Erythroblast (primary cell): ENCODE data around the gene ADH5.
A peak's percentile ranks its signal among the peaks of the same experiment; 100 is the strongest.
"Not testable (repeated sequence)": the region's sequence is repeated elsewhere in the genome, so short reads cannot be mapped to it uniquely, and the experiment has no call there.

Experiments used
- DNase-seq, 2 experiments: peaks; one replicate each; lab custom pipeline; 2025; lab: John Stamatoyannopoulos, UW
- GATA1 ChIP-seq: IDR thresholded peaks from 2 replicates; pipeline ENCODE4 v1.6.1; 2011; ENCODE audit warnings: low read depth, mild to moderate bottlenecking, control low read depth, low read length, moderate library complexity
- POLR2A ChIP-seq: IDR thresholded peaks from 2 replicates; pipeline ENCODE4 v1.6.1; 2011; ENCODE audit warnings: mild to moderate bottlenecking, low read length

The ADH5 gene

DNA sequence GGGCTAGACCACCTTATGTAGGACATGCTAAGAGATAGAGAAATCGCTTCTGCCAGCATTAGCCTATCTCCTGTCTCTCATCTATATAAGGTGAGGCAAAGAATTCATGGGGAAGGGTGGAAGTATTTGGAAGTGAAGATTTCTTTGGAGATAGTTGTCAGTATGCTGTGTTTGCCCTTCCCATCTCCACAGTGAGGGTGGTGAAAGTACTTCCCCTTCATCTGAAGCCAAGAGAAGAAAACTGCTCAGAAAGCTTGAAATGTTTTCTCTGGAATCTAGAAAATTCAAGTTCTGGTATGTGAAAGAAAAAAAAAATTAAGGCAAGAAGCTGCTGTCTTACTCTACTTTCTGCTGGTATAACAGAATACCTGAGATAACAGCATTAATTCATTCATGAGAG lies 12.3 kb upstream of the ADH5 start:
- TF ChIP-seq GATA1 (no peak), POLR2A (no peak)
- no peak for DNase-seq

DNA sequence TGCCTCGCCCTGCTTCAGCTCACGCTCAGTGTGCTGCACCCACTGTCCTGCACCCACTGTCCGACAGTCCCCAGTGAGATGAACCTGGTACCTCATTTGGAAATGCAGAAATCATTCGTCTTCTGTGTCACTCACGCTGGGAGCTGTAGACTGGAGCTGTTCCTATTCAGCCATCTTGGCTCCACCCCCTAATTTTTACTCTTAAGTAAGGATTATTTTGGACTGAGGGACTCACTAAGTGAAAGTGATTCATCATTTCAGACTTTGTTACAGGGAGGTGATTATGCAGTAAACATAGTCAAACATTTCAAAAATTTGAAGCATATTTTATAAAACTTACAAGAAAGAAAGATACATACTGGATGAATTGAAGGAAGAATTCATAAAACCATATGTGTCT lies 11.2 kb upstream of the ADH5 start:
- DNase-seq: not testable (repeated sequence)

DNA sequence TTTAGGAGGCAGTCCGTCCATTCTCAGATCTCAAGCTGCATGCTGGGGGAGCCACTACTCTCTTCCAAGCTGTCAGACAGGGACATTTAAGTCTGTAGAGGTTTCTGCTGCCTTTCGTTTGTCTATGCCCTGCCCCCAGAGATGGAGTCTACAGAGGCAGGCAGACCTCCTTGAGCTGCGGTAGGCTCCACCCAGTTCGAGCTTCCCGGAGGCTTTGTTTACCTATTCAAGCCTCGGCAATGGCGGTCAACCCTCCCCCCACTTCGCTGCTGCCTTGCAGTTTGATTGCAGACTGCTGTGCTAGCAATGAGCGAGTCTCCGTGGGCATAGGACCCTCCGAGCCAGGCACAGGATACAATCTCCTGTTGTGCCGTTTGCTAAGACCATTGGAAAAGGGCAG lies 10.7 kb upstream of the ADH5 start:
- TF ChIP-seq GATA1: no peak
- no peak for TF ChIP-seq POLR2A
- no peak for DNase-seq

DNA sequence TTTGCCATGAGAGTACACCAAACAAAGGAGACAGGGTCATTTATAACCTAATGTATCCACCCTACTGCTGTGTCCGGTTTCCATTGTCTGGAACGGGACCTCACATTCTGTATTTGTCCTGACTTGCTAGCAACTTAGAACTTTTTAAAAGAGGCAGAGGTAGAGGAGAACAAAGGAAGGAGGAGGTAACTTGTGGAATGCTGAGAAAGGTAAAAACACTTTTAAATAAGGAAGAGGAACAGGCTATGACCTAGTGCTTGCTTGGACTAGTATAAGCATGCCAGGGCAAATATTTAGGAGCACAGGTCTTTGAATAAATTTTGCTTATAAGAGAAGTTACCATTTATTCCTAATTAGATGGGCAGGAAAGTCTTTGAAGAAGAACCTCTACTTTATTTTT lies 3.3 kb upstream of the ADH5 start:
- not testable (repeated sequence) for DNase-seq

DNA sequence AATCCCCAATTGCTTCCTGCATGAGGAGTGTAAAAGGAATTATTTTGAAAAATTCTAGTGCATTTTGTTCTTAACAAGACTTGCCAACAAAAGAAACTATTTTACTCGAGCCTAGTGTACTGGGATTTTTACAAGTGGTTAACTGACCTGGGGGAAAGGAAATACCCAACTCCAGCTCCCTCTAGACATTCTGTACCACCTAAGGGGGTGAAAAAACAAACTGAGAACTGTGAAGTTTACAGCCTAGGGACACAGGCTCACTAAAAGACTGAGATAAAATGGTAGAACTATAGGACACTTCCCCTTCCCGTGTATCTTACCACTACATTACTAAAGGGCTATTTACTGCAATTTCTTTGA lies 2.6 kb upstream of the ADH5 start:
- TF ChIP-seq POLR2A (no peak), GATA1 (no peak)
- no peak for DNase-seq

- no peak for DNase-seq
- no peak for TF ChIP-seq POLR2A
- TF ChIP-seq GATA1: no peak
Measured at GRCh38 chr4:99090481-99091215, 2.1 kb upstream of the ADH5 start.

DNA sequence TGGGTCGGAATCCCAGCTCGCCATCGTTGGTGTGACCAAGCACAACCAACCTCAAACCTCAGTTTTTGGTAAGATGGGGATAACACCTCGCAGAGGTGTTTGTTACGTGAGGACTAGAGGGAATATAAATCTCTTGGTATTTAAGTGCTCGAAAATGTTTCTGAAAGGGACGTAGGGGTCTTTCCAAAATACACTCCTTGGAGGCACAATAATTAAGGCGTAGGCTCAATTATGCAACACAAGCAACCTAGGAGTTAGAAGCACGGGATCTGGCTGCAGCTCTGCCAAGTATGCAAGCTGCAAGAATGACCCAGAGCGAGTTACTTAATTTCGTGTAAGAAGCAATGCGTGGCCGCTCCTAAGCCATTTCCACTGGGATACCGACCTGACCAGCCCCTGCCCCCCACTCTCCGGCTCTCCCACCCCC lies 552 bp downstream of the ADH5 start:
- DNase-seq: peak; percentile 78 to 84
- no peak for TF ChIP-seq POLR2A
- TF ChIP-seq GATA1: no peak

DNA sequence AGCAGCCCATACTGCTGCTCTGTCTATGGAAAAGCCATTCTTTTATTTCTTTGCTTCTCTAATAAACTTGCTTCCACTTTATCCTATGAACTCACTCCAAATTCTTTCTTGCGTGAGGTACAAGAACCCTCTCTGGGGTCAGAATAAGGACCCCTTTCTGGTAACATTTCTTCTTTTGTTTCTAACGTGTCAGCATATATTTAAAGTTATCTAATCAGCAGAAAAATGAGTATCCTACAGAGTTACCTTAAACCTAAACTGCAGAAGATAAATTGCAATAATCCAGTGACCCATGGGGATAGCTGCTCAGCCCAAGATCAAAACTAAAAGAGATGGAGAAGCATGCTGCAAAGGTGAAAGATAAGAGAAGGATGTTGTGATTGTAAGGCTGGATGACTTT lies 4.0 kb downstream of the ADH5 start:
- TF ChIP-seq GATA1 (no peak), POLR2A (no peak)
- DNase-seq: no peak

GRCh38 chr4:99082192-99082591 lies 6.4 kb downstream of the ADH5 start:
- DNase-seq: no peak
- TF ChIP-seq POLR2A (no peak), GATA1 (no peak)

DNA sequence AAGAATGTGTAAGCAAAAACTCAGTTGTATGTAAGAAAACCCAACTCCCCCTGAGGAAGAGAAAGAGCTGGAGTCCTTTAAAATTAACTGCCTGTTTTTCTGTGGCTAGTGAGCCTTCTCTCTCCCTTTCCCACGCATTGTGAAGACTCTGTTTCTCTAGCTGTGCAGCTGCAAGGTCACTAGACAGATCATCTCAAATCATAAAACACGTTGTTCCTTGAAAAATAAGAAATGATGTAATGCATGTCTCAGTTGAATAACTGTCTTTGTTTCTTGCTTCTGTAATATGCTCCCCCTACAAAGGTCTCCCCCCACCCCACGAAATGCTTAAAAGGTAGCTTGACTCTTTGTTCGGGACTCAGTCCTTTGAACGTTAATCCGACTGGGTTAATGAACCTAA lies 7.7 kb downstream of the ADH5 start:
- DNase-seq: not testable (repeated sequence)

GRCh38 chr4:99079625-99080295 lies 8.8 kb downstream of the ADH5 start:
- no peak for DNase-seq
- TF ChIP-seq POLR2A: no peak
- no peak for TF ChIP-seq GATA1

- peak in 1 of 2 experiments; percentile 13 for DNase-seq
- TF ChIP-seq POLR2A (no peak), GATA1 (no peak)
Measured at GRCh38 chr4:99078931-99079624, 9.5 kb downstream of the ADH5 start.

DNA sequence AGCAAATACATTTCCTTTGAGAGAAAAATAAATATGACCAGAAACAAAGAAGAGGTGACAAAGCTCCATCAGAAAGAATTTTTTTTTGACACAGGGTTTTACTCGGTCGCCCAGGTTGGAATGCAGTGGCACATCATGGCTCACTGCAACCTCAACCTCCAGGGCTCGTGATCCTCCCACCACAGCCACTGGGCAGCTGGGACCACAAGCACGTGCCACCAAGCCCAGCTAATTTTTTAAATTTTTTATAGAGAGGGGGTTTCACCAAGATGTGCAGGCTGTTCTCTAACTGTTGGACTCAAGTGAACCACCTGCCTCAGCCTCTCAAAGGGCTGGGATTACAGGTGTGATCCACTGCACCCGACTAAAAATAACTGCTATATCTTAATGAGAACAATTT lies 10.3 kb downstream of the ADH5 start:
- no peak for DNase-seq
- TF ChIP-seq POLR2A (no peak), GATA1 (no peak)

DNA sequence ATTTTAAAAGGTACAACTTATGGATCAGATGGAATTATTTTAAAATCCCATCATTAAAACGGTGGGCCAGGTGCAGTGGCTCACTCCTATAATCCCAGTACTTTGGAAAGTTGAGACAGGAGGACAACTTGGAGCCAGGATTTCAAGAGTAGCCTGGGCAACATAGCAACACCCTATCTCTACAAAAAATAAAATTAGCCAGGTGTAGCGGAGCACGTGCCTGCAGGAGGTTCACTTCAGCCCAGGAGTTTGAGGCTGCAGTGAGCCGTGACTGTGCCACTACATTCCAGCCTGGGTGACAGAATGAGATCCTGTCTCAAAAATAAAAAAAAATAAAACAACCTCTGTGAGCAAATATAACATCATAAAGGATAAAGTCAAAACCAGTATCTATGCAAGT lies 11.4 kb downstream of the ADH5 start:
- TF ChIP-seq GATA1 (no peak), POLR2A (no peak)
- DNase-seq: no peak
